Muscle of leg (tissue), 11 donors: ENCODE results near the gene SULT4A1. TPM values are rescaled to one million over a fixed set of nuclear protein-coding genes. Genes with fewer than 3 reads are reported as not detected.
A peak's percentile ranks its signal among the peaks of the same experiment; 100 is the strongest.

Source experiments
- DNase-seq: peaks from one replicate; pipeline ENCODE4 v3.0.0; 2013
- H3K27ac ChIP-seq: one replicate; pipeline ENCODE4 v1.5.1; 2013; ENCODE audit warnings: mild to moderate bottlenecking, low read length, control low read depth
- H3K27me3 ChIP-seq: one replicate; pipeline ENCODE4 v1.6.1; 2013; ENCODE audit warnings: low read length; ENCODE audit not compliant: control insufficient read depth, insufficient read depth
- H3K36me3 ChIP-seq: one replicate; pipeline ENCODE4 v1.6.1; 2013; ENCODE audit warnings: low read length; ENCODE audit not compliant: control insufficient read depth, insufficient read depth
- H3K4me1 ChIP-seq: one replicate; pipeline ENCODE4 v1.6.1; 2013; ENCODE audit warnings: low read length; ENCODE audit not compliant: control insufficient read depth, insufficient read depth
- H3K4me3 ChIP-seq: one replicate; pipeline ENCODE4 v1.5.1; 2013; ENCODE audit warnings: low read length, control low read depth
- H3K9me3 ChIP-seq: replicated peaks from 2 replicates; pipeline ENCODE4 v1.6.1; 2013; ENCODE audit warnings: low read depth, low read length; ENCODE audit not compliant: control insufficient read depth
- WGBS: methylation state at CpG from one replicate; pipeline ENCODE4 v1.1.5; 2013; ENCODE audit warnings: missing lambda C conversion rate; ENCODE audit not compliant: insufficient coverage; 5-methylcytosine and 5-hydroxymethylcytosine counted together
- polyA plus RNA-seq, 8 donors: library from polyadenylated mRNA; unstranded; fragments of 120-200 nt; gene quantifications; one replicate each; pipeline versions ENCODE4 v1.2.1 to v1.2.3, GENCODE V29; 2013; ENCODE audit warnings: inconsistent platforms in 1 of 8, low replicate concordance in 1 of 8; ENCODE audit not compliant: insufficient read length in 8 of 8, insufficient read depth in 1 of 8
- total RNA-seq: library from RNA; stranded (reverse); fragments of 120-200 nt; gene quantifications from one replicate; pipeline ENCODE4 v1.2.4, GENCODE V29; 2013

SULT4A1 gene
- total and polyA plus RNA-seq, 9 donors = 0.92 to 4.3 (median 2.3) TPM

DNA sequence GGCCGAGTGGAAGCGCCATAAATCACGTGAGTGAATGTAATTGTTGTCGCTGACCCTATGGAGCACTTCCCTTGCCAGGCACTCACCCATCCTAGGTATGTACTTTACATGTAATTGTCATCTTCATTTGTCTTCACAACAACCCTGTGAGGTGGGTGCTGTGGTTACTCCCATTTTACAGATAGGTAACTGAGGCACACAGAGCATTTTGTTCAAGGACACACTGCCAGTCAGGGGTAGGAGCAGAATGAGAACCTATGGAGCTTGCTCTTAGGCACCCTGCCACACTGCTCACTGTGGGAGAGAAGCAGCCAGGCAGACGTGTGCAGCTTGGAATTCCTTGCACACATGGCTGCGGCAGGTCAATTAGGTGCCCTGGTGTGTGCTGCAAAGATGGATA is 49.4 kb downstream of the SULT4A1 start:
- 69% methylated on average over 2 of the region's 6 CpGs for WGBS
- no peak overlapping the region for H3K27ac ChIP-seq
- H3K9me3 ChIP-seq = no peaks in the 10 kb centered on the region

DNA sequence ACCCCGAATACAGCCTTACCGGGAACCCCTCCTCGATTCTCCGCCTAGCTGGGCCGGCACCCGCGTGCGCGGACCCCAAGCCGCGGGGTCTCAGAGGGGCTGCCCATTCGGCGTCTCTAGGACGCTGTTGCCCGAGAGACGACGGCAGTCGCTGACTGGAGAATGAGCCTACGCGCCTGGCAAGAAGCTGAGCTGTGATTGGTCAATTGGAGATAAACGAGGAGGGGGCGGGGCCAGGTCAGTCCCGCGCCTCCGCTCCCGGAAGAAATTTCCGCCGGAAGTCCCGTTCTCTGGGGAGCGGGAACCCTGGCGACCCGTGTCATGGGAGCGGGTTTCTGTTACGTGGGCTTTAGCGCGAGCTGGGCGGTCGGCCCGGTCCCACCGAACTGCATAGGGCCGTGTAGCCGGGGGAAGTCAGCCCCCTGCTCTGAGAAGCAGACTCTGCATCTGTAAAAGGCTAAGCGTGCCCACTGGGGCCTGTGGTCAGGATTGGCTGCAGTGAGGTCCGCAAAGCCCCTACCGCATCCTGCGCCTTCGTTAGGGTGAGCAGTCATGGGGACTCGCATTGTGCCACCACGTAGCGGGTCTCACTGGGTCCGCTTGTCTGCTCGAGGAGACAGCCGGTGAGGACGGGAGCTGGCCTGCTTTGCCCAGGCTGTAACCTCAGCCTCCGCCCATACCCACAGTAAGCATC is 50.0 kb downstream of the SULT4A1 start, which contains the start of gene EFCAB6:
Gene EFCAB6, minus strand, starts transcription at position 157 of the 694 bp plus-strand sequence. CDS start 29,987 bp downstream, outside the sequence.
- Histone ChIP-seq H3K9me3 (no peaks in the 10 kb centered on the region), H3K36me3 (peaks cover 2% of the 10 kb centered on the region), H3K27me3 (no peaks in the 10 kb centered on the region), H3K4me3 (peak within 1 kb of the TSS; percentile 68), H3K4me1 (peaks cover 14% of the 10 kb centered on the region), H3K27ac (peak within 1 kb of the TSS; percentile 67)
- WGBS = under 1% methylated on average over 53 of the region's 55 CpGs
- peak; percentile 98 for DNase-seq

More for the DNA sequence above, 49.4 kb downstream of the SULT4A1 start:
- Histone ChIP-seq H3K4me3 (peak overlapping the region; percentile 68), H3K36me3 (peaks cover 2% of the 10 kb centered on the region), H3K27me3 (no peaks in the 10 kb centered on the region), H3K4me1 (peaks cover 14% of the 10 kb centered on the region)
- DNase-seq = no peak

DNA sequence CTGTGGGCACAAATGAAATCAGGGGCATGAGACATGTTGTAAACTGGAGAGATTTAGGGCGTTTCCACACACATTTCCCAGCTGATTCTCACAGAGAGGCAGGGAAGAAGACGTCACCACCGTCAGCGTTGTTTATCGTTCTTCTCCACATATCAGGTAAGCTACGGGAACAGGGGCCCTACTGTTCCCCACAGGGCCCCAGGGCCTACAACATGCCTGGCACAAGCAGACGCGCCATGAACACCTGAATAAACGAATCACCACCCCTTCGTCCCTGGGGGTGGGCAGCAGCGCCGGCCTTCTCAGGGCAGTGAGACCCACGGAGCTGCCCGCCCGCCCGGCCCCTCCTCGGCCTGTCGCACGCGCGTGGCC is 50.5 kb downstream of the SULT4A1 start:
- whole genome bisulfite sequencing = 0% methylated on average over 20 of the region's 21 CpGs
- DNase-seq = peak; percentile 34
- peak overlapping the region; percentile 68 for H3K4me3 ChIP-seq
- H3K36me3 ChIP-seq = peaks cover 2% of the 10 kb centered on the region
- H3K4me1 ChIP-seq = peaks cover 14% of the 10 kb centered on the region
- no peak overlapping the region for H3K27ac ChIP-seq
- no peaks in the 10 kb centered on the region for H3K9me3 ChIP-seq
- no peaks in the 10 kb centered on the region for H3K27me3 ChIP-seq

DNA sequence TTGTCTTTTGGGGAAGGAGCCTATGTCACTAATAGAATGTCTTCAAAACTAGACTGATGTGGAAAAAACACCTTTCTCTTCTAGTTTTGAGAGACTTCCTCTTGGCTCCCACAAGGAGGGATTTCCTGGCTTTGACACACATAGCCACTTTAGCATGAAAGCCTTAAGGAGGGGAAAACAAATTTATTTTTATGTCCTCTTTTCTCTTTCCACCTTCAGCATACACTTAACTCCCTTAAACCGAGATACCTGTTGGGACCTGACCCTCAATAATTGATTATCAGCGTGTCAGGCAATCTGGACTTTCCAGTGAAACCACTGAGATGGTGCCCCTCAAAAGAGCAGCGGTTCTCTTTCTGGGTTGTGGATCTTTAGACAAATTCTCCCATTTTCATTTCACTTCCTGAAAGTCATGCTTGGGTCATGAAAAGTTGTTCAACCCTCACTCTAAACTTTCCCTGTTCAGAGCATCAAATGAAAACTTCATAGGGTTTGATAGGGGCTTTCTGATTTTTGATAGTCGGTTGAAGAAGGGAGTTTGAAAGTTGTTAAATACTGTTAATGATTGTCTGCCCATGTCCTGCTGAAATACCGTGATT is 59.3 kb downstream of the SULT4A1 start:
- 82% methylated on average over 2 of the region's 5 CpGs for WGBS
- no peaks in the 10 kb centered on the region for H3K4me1 ChIP-seq
- no peaks in the 10 kb centered on the region for H3K27me3 ChIP-seq
- no peak for DNase-seq
- no peak overlapping the region for H3K27ac ChIP-seq
- H3K36me3 ChIP-seq = no peaks in the 10 kb centered on the region
- no peak overlapping the region for H3K4me3 ChIP-seq
- H3K9me3 ChIP-seq = peaks cover 8% of the 10 kb centered on the region

DNA sequence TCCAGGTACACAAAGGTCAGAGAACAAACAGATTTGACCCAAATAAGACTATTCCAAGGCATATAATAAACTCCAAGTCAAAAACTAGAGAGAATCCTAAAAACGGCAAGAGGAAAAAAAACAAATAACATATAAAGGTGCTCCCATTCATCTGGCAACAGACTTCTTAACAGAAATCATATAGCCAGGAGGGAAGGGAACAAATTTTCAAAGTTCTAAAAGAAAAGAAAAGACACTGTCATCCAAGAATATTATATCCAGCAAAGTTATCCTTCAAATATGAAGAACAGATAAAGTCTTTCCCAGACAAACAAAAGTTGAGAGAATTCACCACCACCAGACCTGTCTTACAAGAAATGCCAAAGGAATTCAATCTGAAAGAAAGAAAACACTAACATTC is 61.3 kb downstream of the SULT4A1 start:
- Histone ChIP-seq H3K4me1 (no peaks in the 10 kb centered on the region), H3K4me3 (no peak overlapping the region), H3K36me3 (no peaks in the 10 kb centered on the region), H3K27me3 (no peaks in the 10 kb centered on the region), H3K27ac (no peak overlapping the region), H3K9me3 (peaks cover 8% of the 10 kb centered on the region)
- no peak for DNase-seq
- no CpG with 5 or more reads among the region's 1 CpG for WGBS

DNA sequence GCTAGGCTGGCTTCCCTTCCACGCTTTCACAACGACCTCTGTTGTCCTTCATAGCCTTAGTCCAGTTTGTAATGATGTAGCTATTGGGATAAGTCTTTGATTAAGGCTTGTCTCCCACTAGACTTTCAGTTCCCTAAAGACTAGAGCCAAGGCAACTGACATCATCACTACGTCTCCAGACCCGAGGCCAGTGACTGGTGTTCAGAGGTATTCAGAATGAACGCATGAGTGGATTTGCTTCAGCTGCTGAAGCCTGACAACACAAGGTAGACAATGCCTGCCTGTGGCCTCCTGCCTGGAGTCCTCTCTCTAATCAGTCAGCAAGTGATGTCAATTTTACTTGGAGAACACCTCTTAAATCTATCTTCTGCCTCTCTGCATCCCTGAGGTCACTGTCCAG is 63.8 kb downstream of the SULT4A1 start:
- Histone ChIP-seq H3K4me3 (no peak overlapping the region), H3K27me3 (no peaks in the 10 kb centered on the region), H3K4me1 (no peaks in the 10 kb centered on the region), H3K9me3 (peaks cover 8% of the 10 kb centered on the region), H3K36me3 (no peaks in the 10 kb centered on the region), H3K27ac (no peak overlapping the region)
- DNase-seq = no peak
- 68% methylated on average over 3 of the region's 5 CpGs for WGBS

DNA sequence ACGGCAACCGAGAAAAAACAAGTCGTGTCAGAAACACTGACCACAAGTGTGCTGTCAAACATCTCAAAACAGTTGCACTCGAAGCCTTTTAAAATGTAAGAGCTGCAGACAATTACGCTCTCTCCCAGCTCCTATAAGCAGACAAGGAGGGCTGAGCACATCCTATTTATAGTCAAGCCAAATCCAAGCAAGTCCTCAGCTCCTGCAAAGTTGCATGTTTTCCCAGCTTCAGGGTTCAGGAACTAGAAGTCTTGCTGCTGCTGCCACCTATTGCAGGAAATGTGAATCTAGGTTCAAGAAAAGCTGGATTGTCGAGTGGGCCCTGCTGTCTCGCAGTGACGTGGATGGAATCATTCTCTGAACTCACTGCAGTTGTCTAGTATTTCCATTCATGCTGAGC is 65.7 kb downstream of the SULT4A1 start:
- Histone ChIP-seq H3K4me1 (no peaks in the 10 kb centered on the region), H3K9me3 (peaks cover 8% of the 10 kb centered on the region), H3K27me3 (no peaks in the 10 kb centered on the region), H3K27ac (no peak overlapping the region), H3K36me3 (no peaks in the 10 kb centered on the region), H3K4me3 (no peak overlapping the region)
- 28% methylated on average over 5 of the region's 8 CpGs for WGBS
- DNase-seq = peak; percentile 70

DNA sequence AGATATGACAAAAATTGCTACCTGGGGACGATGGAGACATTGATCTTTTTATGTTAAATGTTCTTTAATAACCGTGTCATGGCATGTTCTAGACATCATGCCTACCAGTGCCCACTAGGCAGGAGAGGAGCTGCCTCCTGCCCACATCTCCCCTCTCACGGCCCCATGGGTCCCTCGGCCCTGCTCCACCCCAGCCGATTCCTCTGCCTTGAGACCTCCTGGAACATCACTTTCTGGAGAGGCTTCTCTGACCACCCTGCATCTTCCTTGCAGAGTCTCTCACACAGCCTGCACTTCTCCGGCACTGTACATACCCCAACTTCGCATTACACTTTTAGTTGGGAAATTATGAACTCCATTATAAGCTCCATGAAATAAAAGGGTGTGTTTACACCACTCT is 67.0 kb downstream of the SULT4A1 start:
- no peak for DNase-seq
- Histone ChIP-seq H3K4me1 (no peaks in the 10 kb centered on the region), H3K27me3 (no peaks in the 10 kb centered on the region), H3K4me3 (no peak overlapping the region), H3K36me3 (no peaks in the 10 kb centered on the region), H3K9me3 (peaks cover 4% of the 10 kb centered on the region), H3K27ac (no peak overlapping the region)
- 66% methylated on average over 4 of the region's 7 CpGs for WGBS

DNA sequence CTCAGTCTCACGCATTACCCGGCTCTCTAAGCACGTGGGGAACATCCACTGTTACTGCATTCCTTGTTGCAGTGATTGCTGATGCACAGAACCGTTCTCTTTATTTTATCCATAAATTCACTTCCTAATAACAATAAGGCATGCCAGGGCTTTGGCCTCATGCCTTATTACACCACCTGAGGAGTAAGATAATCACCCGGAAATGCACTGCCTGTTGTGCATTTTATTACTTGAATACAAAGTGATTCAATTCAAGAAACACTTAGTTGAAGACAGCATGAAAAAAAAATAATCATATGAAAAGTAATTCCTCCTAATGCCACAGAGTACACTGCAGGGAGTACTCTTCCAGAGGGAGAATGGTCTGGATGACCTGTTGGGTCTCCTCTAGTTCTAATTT is 69.4 kb downstream of the SULT4A1 start:
- no peaks in the 10 kb centered on the region for H3K36me3 ChIP-seq
- no peaks in the 10 kb centered on the region for H3K4me1 ChIP-seq
- no peak overlapping the region for H3K4me3 ChIP-seq
- H3K27me3 ChIP-seq = no peaks in the 10 kb centered on the region
- DNase-seq = no peak
- WGBS = 42% methylated on average over 3 of the region's 5 CpGs
- H3K9me3 ChIP-seq = no peaks in the 10 kb centered on the region
- no peak overlapping the region for H3K27ac ChIP-seq

DNA sequence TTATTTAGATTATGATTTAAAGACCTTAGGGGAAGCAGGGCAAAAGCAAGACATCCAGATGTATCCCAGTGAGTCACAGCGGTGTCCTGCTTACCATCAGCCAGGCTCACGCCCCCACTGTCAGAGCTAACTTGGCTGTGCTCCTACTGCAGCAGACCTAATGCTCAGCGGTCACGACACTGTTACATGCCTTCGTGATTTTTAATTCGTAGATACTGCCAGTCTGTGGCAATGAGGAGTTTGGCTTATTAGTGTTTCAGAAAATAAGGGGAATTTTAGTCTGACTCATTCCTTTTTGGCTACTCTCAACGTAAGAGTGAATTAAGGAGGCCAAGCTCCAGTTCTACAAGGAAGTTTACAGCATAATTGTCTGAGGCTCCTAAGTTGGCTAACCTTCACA is 72.9 kb downstream of the SULT4A1 start:
- no peaks in the 10 kb centered on the region for H3K36me3 ChIP-seq
- WGBS = 40% methylated on average over 6 of the region's 7 CpGs
- no peaks in the 10 kb centered on the region for H3K27me3 ChIP-seq
- no peaks in the 10 kb centered on the region for H3K4me1 ChIP-seq
- H3K9me3 ChIP-seq = no peaks in the 10 kb centered on the region
- peak; percentile 4 for DNase-seq
- no peak overlapping the region for H3K4me3 ChIP-seq
- no peak overlapping the region for H3K27ac ChIP-seq
